ENCODE results near the gene PDCL2. TPM values are rescaled to one million over a fixed set of nuclear protein-coding genes. Genes with fewer than 3 reads are reported as not detected.

Gene PDCL2
- total RNA-seq, 1 donor from 2014 or later = not detected

DNA sequence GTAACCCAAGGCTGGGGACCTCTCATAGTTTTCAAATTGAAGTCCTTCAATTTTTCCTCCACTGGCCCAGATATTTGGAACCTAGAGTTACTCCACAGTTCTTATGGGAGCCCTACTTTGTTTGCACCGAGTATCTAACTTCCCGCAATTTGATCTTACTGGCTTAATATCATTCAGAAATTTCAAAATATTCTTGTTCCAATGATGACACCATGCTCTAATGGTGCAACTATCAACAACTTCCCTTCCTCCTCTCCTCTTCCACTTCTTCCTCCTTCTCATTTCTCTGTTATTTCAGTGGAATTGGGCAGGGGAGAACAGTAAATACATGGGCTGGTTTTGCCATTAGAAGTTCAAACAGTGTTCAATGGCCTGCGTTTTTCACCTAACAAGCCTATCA lies 20.2 kb downstream of the PDCL2 start:
- Mint-ChIP-seq H3K4me3 (no peak overlapping the region), H3K4me1 (peaks cover 6% of the 10 kb centered on the region), H3K27me3 (no peaks in the 10 kb centered on the region), H3K36me3 (ENCODE audit: low read depth) (peaks cover 6% of the 10 kb centered on the region), H3K9me3 (peaks cover 10% of the 10 kb centered on the region), H3K27ac (no peak overlapping the region)
- DNase-seq (no peak), ATAC-seq (ENCODE audit: low read depth) (no peak)
- TF ChIP-seq, protein P1, sequence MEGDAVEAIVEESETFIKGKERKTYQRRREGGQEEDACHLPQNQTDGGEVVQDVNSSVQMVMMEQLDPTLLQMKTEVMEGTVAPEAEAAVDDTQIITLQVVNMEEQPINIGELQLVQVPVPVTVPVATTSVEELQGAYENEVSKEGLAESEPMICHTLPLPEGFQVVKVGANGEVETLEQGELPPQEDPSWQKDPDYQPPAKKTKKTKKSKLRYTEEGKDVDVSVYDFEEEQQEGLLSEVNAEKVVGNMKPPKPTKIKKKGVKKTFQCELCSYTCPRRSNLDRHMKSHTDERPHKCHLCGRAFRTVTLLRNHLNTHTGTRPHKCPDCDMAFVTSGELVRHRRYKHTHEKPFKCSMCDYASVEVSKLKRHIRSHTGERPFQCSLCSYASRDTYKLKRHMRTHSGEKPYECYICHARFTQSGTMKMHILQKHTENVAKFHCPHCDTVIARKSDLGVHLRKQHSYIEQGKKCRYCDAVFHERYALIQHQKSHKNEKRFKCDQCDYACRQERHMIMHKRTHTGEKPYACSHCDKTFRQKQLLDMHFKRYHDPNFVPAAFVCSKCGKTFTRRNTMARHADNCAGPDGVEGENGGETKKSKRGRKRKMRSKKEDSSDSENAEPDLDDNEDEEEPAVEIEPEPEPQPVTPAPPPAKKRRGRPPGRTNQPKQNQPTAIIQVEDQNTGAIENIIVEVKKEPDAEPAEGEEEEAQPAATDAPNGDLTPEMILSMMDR (IDR thresholded peaks at IDR 0.05) = no peak
- intact Hi-C loops (cut with micrococcal nuclease) = no loop called here
- CTCF ChIA-PET = no interaction called here
- POLR2A ChIA-PET = no interaction called here

- POLR2A ChIA-PET = no interaction called here
- H3K9me3 Mint-ChIP-seq = no peaks in the 10 kb centered on the region
- no peak overlapping the region for H3K4me3 Mint-ChIP-seq
- H3K27me3 Mint-ChIP-seq = no peaks in the 10 kb centered on the region
- H3K27ac Mint-ChIP-seq = no peak overlapping the region
- CTCF ChIA-PET = no interaction called here
- H3K4me1 Mint-ChIP-seq = peaks cover 6% of the 10 kb centered on the region
- DNase-seq (no peak), ATAC-seq (ENCODE audit: low read depth) (no peak)
- TF ChIP-seq, protein P1 (IDR thresholded peaks at IDR 0.05) = no peak
- intact Hi-C loops (cut with micrococcal nuclease) = no loop called here
- H3K36me3 Mint-ChIP-seq (ENCODE audit: low read depth) = no peaks in the 10 kb centered on the region
These were observed 23.0 kb downstream of the PDCL2 start for GRCh38 chr4:55568905-55569504.

GRCh38 chr4:55561889-55562288 lies 30.2 kb downstream of the PDCL2 start:
- no peak for DNase-seq
- TF ChIP-seq, protein P1 (IDR thresholded peaks at IDR 0.05) = no peak
- Mint-ChIP-seq H3K4me3 (peak overlapping the region; percentile 9), H3K27me3 (no peaks in the 10 kb centered on the region), H3K9me3 (peaks cover 3% of the 10 kb centered on the region), H3K4me1 (peaks cover 20% of the 10 kb centered on the region), H3K27ac (peak overlapping the region; percentile 30), H3K36me3 (ENCODE audit: low read depth) (no peaks in the 10 kb centered on the region)
- peak; percentile 98 for ATAC-seq (ENCODE audit: low read depth)
- intact Hi-C loops (cut with micrococcal nuclease) = loop anchor here (1.0 to 5.0 kb wide), 2 partner anchors 15 to 385 kb away; partner anchors contain the start of gene CEP135
- ChIA-PET CTCF (no interaction called here), POLR2A (interaction anchor here (1.0 to 1.1 kb wide), 2 partner anchors 16 to 1416 kb away, joined by 3 read pairs; partner anchors contain the start of gene NOA1)

DNA sequence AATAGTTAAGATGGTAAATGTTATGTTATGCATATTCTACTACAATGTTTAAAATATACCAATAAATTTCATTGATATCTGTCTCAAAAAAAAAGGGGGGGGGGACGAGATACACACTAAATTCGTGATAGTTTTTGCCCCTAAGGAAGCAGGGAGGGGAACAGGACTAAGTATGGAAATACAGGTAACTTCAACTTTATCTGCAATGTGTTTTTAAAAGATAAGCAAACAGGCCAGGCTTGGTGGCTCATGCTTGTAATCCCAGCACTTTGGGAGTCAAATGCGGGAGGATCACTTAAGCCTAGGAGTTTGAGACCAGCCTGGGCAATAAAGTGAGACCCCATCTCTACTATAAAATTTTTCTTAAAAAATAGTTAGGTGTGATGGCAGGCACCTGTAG lies 31.9 kb downstream of the PDCL2 start:
- H3K27me3 Mint-ChIP-seq = no peaks in the 10 kb centered on the region
- peaks cover 20% of the 10 kb centered on the region for H3K4me1 Mint-ChIP-seq
- intact Hi-C loops (cut with micrococcal nuclease) = loop anchor here (5.0 kb wide), 1 partner anchor 387 kb away; the partner anchor contains the start of gene CEP135
- no peak overlapping the region for H3K4me3 Mint-ChIP-seq
- POLR2A ChIA-PET = interaction anchor here (0.7 kb wide), 1 partner anchor 15 kb away, joined by 3 read pairs; no protein-coding TSS in a partner anchor
- H3K36me3 Mint-ChIP-seq (ENCODE audit: low read depth) = no peaks in the 10 kb centered on the region
- H3K27ac Mint-ChIP-seq = no peak overlapping the region
- no peak for DNase-seq
- TF ChIP-seq, protein P1 (IDR thresholded peaks at IDR 0.05) = no peak
- CTCF ChIA-PET = no interaction called here
- no peak for ATAC-seq (ENCODE audit: low read depth)
- H3K9me3 Mint-ChIP-seq = peaks cover 3% of the 10 kb centered on the region

GRCh38 chr4:55554453-55555030 lies 37.5 kb downstream of the PDCL2 start:
- CTCF ChIA-PET = interaction anchor here (0.7 to 1.2 kb wide), 4 partner anchors 9 to 242 kb away, joined by 3 to 10 read pairs (median 4); no protein-coding TSS in a partner anchor
- no peak overlapping the region for H3K27ac Mint-ChIP-seq

More at GRCh38 chr4:55554453-55555030, 37.5 kb downstream of the PDCL2 start:
- no peak overlapping the region for H3K4me3 Mint-ChIP-seq
- peaks cover 3% of the 10 kb centered on the region for H3K4me1 Mint-ChIP-seq
- no peak for ATAC-seq (ENCODE audit: low read depth)
- no peaks in the 10 kb centered on the region for H3K36me3 Mint-ChIP-seq (ENCODE audit: low read depth)
- POLR2A ChIA-PET = interaction anchor here (1.1 kb wide), 1 partner anchor 9 kb away, joined by 4 read pairs; no protein-coding TSS in a partner anchor
- intact Hi-C loops (cut with micrococcal nuclease) = loop anchor here (1.0 to 10.0 kb wide), 5 partner anchors 145 to 580 kb away; partner anchors contain the start of gene SRD5A3
- peaks cover 3% of the 10 kb centered on the region for H3K9me3 Mint-ChIP-seq
- peaks cover 11% of the 10 kb centered on the region for H3K27me3 Mint-ChIP-seq
- DNase-seq = no peak
- TF ChIP-seq, protein P1 (IDR thresholded peaks at IDR 0.05) = no peak
